ENCODE measurements around the gene MX1. TPM values are rescaled to one million over a fixed set of nuclear protein-coding genes. Genes with fewer than 3 reads are reported as not detected.

MX1 gene
- polyA plus RNA-seq, 1 donor from 2014 or later = 0.07 TPM

GRCh38 chr21:41402796-41403195, 23.2 kb upstream of the MX1 start:
- Histone ChIP-seq H3K4me3 (ENCODE audit: low read length) (no peak overlapping the region), H3K27ac (ENCODE audit: low read length) (no peak overlapping the region), H3K36me3 (ENCODE audit: insufficient read depth, low read length) (no peaks in the 10 kb centered on the region), H3K4me2 (ENCODE audit: low read length) (no peak overlapping the region), H3K27me3 (ENCODE audit: insufficient read depth, low read depth, low read length) (no peaks in the 10 kb centered on the region), H2AFZ (ENCODE audit: low read depth, low read length) (no peak overlapping the region), H3K9me3 (ENCODE audit: low read length) (no peaks in the 10 kb centered on the region), H3K9ac (ENCODE audit: low read length) (no peak overlapping the region), H3K9me2 (ENCODE audit: insufficient read depth, low read length) (no peaks in the 10 kb centered on the region), H3F3A (ENCODE audit: insufficient read depth, low read length, poor library complexity, severe bottlenecking) (no peaks in the 10 kb centered on the region), H3K79me2 (replicated peaks; ENCODE audit: insufficient read depth, low read length) (no peaks in the 10 kb centered on the region), H4K20me1 (ENCODE audit: insufficient read depth) (no peaks in the 10 kb centered on the region)
- no peak for TF ChIP-seq MXI1 (conservative IDR thresholded peaks at IDR 0.05; ENCODE audit: poor library complexity, severe bottlenecking)
- TF ChIP-seq POLR2AphosphoS5 (IDR thresholded peaks at IDR 0.05) = no peak
- TF ChIP-seq RAD21 (conservative IDR thresholded peaks at IDR 0.05) = no peak
- no peak for TF ChIP-seq EP300 (conservative IDR thresholded peaks at IDR 0.05; ENCODE audit: poor library complexity, severe bottlenecking)
- TF ChIP-seq, protein P1, sequence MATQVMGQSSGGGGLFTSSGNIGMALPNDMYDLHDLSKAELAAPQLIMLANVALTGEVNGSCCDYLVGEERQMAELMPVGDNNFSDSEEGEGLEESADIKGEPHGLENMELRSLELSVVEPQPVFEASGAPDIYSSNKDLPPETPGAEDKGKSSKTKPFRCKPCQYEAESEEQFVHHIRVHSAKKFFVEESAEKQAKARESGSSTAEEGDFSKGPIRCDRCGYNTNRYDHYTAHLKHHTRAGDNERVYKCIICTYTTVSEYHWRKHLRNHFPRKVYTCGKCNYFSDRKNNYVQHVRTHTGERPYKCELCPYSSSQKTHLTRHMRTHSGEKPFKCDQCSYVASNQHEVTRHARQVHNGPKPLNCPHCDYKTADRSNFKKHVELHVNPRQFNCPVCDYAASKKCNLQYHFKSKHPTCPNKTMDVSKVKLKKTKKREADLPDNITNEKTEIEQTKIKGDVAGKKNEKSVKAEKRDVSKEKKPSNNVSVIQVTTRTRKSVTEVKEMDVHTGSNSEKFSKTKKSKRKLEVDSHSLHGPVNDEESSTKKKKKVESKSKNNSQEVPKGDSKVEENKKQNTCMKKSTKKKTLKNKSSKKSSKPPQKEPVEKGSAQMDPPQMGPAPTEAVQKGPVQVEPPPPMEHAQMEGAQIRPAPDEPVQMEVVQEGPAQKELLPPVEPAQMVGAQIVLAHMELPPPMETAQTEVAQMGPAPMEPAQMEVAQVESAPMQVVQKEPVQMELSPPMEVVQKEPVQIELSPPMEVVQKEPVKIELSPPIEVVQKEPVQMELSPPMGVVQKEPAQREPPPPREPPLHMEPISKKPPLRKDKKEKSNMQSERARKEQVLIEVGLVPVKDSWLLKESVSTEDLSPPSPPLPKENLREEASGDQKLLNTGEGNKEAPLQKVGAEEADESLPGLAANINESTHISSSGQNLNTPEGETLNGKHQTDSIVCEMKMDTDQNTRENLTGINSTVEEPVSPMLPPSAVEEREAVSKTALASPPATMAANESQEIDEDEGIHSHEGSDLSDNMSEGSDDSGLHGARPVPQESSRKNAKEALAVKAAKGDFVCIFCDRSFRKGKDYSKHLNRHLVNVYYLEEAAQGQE (IDR thresholded peaks at IDR 0.05; ENCODE audit: borderline replicate concordance) = no peak
- TF ChIP-seq EZH2 (IDR thresholded peaks at IDR 0.05; ENCODE audit: borderline replicate concordance, insufficient read depth, low read length, poor library complexity, severe bottlenecking) = no peak
- no peak for TF ChIP-seq TAF1 (IDR thresholded peaks at IDR 0.05; ENCODE audit: low read depth)
- no peak for TF ChIP-seq SMC3 (conservative IDR thresholded peaks at IDR 0.05; ENCODE audit: poor library complexity)

- H3K9me3 ChIP-seq (ENCODE audit: low read length) = no peaks in the 10 kb centered on the region
Measured at GRCh38 chr21:41403331-41403730, 22.7 kb upstream of the MX1 start.

More at GRCh38 chr21:41403331-41403730, 22.7 kb upstream of the MX1 start:
- no peaks in the 10 kb centered on the region for H4K20me1 ChIP-seq (ENCODE audit: insufficient read depth)
- H3K4me2 ChIP-seq (ENCODE audit: low read length) = no peak overlapping the region
- H3K4me3 ChIP-seq (ENCODE audit: low read length) = no peak overlapping the region
- H3K9me2 ChIP-seq (ENCODE audit: insufficient read depth, low read length) = no peaks in the 10 kb centered on the region
- no peaks in the 10 kb centered on the region for H3K36me3 ChIP-seq (ENCODE audit: insufficient read depth, low read length)
- H2AFZ ChIP-seq (ENCODE audit: low read depth, low read length) = no peak overlapping the region
- no peaks in the 10 kb centered on the region for H3F3A ChIP-seq (ENCODE audit: insufficient read depth, low read length, poor library complexity, severe bottlenecking)
- no peak overlapping the region for H3K27ac ChIP-seq (ENCODE audit: low read length)
- no peak overlapping the region for H3K9ac ChIP-seq (ENCODE audit: low read length)
- TF ChIP-seq SMC3 (conservative IDR thresholded peaks at IDR 0.05; ENCODE audit: poor library complexity) (no peak), EP300 (conservative IDR thresholded peaks at IDR 0.05; ENCODE audit: poor library complexity, severe bottlenecking) (no peak), RAD21 (conservative IDR thresholded peaks at IDR 0.05) (no peak), MXI1 (conservative IDR thresholded peaks at IDR 0.05; ENCODE audit: poor library complexity, severe bottlenecking) (no peak), CTCF (IDR thresholded peaks at IDR 0.05; ENCODE audit: poor library complexity, severe bottlenecking) (no peak), POLR2AphosphoS5 (IDR thresholded peaks at IDR 0.05) (no peak), TAF1 (IDR thresholded peaks at IDR 0.05; ENCODE audit: low read depth) (no peak), EZH2 (IDR thresholded peaks at IDR 0.05; ENCODE audit: borderline replicate concordance, insufficient read depth, low read length, poor library complexity, severe bottlenecking) (no peak)
- TF ChIP-seq, protein P1 (IDR thresholded peaks at IDR 0.05; ENCODE audit: borderline replicate concordance) = no peak
- H3K27me3 ChIP-seq (ENCODE audit: insufficient read depth, low read depth, low read length) = no peaks in the 10 kb centered on the region
- no peaks in the 10 kb centered on the region for H3K79me2 ChIP-seq (replicated peaks; ENCODE audit: insufficient read depth, low read length)
